ENCODE data around the gene MOB3C. TPM values are rescaled to one million over a fixed set of nuclear protein-coding genes. Genes with fewer than 3 reads are reported as not detected.

The MOB3C gene
- polyA plus RNA-seq, 1 donor from 2014 or later: 0.41 TPM

DNA sequence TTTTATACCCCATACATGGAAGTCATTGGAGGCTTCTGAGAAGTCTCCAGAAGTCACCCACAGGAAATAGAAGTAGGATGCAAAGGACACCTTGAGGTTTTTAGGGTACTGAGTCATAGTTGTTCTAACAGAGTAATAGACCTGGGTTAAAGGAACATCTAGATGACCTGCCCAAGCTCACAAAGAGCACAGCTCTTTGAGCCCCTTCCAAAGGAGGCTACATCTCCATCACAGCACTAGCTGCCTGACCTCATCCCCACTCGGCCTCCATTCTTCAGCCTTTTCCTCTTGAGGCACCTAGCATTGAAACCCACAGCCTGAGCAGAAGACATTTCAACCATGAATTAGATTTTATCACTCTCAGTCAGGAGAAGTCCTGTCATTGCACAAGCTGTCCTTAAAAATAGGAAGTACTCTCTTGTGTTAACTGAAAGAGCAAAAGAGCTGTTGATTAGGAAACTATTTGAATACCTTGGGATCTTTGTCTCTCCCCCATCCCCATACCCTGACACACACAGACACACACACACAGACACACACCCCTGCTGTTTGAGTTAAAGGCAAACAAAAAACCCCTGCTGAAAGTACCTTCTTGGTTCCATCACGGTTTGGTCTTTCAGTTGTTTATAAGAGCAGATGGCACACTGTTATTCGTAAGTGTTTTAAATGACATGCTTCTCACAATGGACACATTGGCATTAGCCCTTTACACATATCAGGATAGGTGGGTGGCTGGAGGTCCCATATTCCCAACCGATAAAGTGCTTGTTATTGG lies 34.7 kb downstream of the MOB3C start:
- Histone ChIP-seq H2AFZ (ENCODE audit: low read depth, low read length) (no peak overlapping the region), H3K27me3 (ENCODE audit: insufficient read depth, low read depth, low read length) (no peaks in the 10 kb centered on the region), H3K79me2 (replicated peaks; ENCODE audit: insufficient read depth, low read length) (no peaks in the 10 kb centered on the region), H3F3A (ENCODE audit: insufficient read depth, low read length, poor library complexity, severe bottlenecking) (no peaks in the 10 kb centered on the region), H3K27ac (ENCODE audit: low read length) (no peak overlapping the region), H3K4me3 (ENCODE audit: low read length) (no peak overlapping the region), H3K36me3 (ENCODE audit: insufficient read depth, low read length) (no peaks in the 10 kb centered on the region), H3K9ac (ENCODE audit: low read length) (no peak overlapping the region), H3K9me3 (ENCODE audit: low read length) (no peaks in the 10 kb centered on the region), H3K4me2 (ENCODE audit: low read length) (no peak overlapping the region), H3K9me2 (ENCODE audit: insufficient read depth, low read length) (no peaks in the 10 kb centered on the region), H4K20me1 (ENCODE audit: insufficient read depth) (no peaks in the 10 kb centered on the region)
- TF ChIP-seq EP300 (conservative IDR thresholded peaks at IDR 0.05; ENCODE audit: poor library complexity, severe bottlenecking): no peak
- TF ChIP-seq, protein P1, sequence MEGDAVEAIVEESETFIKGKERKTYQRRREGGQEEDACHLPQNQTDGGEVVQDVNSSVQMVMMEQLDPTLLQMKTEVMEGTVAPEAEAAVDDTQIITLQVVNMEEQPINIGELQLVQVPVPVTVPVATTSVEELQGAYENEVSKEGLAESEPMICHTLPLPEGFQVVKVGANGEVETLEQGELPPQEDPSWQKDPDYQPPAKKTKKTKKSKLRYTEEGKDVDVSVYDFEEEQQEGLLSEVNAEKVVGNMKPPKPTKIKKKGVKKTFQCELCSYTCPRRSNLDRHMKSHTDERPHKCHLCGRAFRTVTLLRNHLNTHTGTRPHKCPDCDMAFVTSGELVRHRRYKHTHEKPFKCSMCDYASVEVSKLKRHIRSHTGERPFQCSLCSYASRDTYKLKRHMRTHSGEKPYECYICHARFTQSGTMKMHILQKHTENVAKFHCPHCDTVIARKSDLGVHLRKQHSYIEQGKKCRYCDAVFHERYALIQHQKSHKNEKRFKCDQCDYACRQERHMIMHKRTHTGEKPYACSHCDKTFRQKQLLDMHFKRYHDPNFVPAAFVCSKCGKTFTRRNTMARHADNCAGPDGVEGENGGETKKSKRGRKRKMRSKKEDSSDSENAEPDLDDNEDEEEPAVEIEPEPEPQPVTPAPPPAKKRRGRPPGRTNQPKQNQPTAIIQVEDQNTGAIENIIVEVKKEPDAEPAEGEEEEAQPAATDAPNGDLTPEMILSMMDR (IDR thresholded peaks at IDR 0.05; ENCODE audit: poor library complexity, severe bottlenecking): no peak
- TF ChIP-seq POLR2AphosphoS5 (IDR thresholded peaks at IDR 0.05): no peak
- TF ChIP-seq EZH2 (IDR thresholded peaks at IDR 0.05; ENCODE audit: borderline replicate concordance, insufficient read depth, low read length, poor library complexity, severe bottlenecking): no peak
- no peak for TF ChIP-seq SMC3 (conservative IDR thresholded peaks at IDR 0.05; ENCODE audit: poor library complexity)

DNA sequence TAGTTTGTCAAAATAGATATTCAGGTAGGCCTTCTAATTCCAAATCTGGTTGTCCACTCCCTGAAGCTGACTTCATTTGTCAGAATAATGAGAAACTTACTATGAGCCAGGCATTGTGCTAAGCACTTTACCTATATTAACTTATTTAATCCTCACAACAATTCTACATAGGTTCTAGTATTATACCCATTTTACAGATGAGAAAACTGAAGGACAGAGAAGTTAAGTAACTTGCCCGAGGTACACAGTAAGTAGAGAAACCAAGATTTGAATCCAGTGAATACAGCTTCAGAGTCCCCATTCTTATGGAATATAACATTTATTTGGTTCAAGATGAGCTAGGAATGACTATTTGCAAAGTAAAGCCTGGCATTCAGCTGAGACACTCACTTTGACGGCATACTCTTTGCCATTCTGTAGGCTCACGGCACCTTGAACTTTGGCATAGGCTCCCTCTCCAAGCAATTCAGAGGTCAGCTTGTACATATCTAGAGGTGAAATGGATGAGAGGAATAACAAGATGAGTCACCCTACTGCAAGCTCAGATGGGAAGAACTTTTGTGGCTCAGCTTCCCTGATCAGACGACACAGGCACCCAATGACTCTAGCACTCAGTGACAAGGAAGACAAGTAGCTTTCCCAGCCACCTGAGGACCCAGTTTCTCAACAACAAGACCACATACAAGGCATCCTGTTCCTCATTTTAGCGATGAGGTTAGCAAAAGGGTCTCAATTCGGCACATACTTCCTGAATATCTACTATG lies 36.3 kb downstream of the MOB3C start:
- Histone ChIP-seq H4K20me1 (ENCODE audit: insufficient read depth) (no peaks in the 10 kb centered on the region), H3K9me3 (ENCODE audit: low read length) (no peaks in the 10 kb centered on the region), H3F3A (ENCODE audit: insufficient read depth, low read length, poor library complexity, severe bottlenecking) (no peaks in the 10 kb centered on the region), H3K9me2 (ENCODE audit: insufficient read depth, low read length) (no peaks in the 10 kb centered on the region), H3K4me3 (ENCODE audit: low read length) (no peak overlapping the region), H3K4me2 (ENCODE audit: low read length) (no peak overlapping the region), H3K9ac (ENCODE audit: low read length) (no peak overlapping the region), H3K36me3 (ENCODE audit: insufficient read depth, low read length) (no peaks in the 10 kb centered on the region), H3K79me2 (replicated peaks; ENCODE audit: insufficient read depth, low read length) (no peaks in the 10 kb centered on the region), H3K27ac (ENCODE audit: low read length) (no peak overlapping the region), H2AFZ (ENCODE audit: low read depth, low read length) (no peak overlapping the region), H3K27me3 (ENCODE audit: insufficient read depth, low read depth, low read length) (no peaks in the 10 kb centered on the region)
- TF ChIP-seq TAF1 (IDR thresholded peaks at IDR 0.05; ENCODE audit: low read depth) (no peak), EP300 (conservative IDR thresholded peaks at IDR 0.05; ENCODE audit: poor library complexity, severe bottlenecking) (no peak)

DNA sequence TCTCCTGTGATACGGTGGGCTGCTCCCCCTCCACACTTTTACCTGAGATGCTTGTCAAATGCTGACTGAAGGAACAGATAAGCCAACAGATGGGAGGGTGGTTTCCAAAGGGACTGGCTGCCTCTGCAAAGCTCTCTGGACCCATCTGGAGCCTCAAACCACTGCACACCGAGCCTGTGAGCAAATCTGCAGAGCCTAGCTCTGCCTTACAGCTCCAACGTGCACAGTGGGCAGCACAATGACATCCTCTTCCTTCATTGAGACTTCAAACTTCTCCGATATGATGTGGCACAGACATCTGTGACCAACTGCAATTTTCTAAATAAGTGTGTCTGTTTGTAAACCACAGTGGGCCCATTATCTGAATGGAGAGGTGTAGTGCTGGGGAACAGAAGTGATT lies 38.9 kb downstream of the MOB3C start:
- H2AFZ ChIP-seq (ENCODE audit: low read depth, low read length): no peak overlapping the region
- H4K20me1 ChIP-seq (ENCODE audit: insufficient read depth): no peaks in the 10 kb centered on the region
- H3K4me3 ChIP-seq (ENCODE audit: low read length): no peak overlapping the region
- no peak overlapping the region for H3K4me2 ChIP-seq (ENCODE audit: low read length)
- H3K9me2 ChIP-seq (ENCODE audit: insufficient read depth, low read length): no peaks in the 10 kb centered on the region
- H3K79me2 ChIP-seq (replicated peaks; ENCODE audit: insufficient read depth, low read length): no peaks in the 10 kb centered on the region
- no peaks in the 10 kb centered on the region for H3K9me3 ChIP-seq (ENCODE audit: low read length)
- no peaks in the 10 kb centered on the region for H3F3A ChIP-seq (ENCODE audit: insufficient read depth, low read length, poor library complexity, severe bottlenecking)
- no peaks in the 10 kb centered on the region for H3K27me3 ChIP-seq (ENCODE audit: insufficient read depth, low read depth, low read length)
- TF ChIP-seq, protein P1 (IDR thresholded peaks at IDR 0.05; ENCODE audit: poor library complexity, severe bottlenecking): no peak
- TF ChIP-seq EP300 (conservative IDR thresholded peaks at IDR 0.05; ENCODE audit: poor library complexity, severe bottlenecking): no peak
- TF ChIP-seq EZH2 (IDR thresholded peaks at IDR 0.05; ENCODE audit: borderline replicate concordance, insufficient read depth, low read length, poor library complexity, severe bottlenecking): no peak
- TF ChIP-seq RAD21 (conservative IDR thresholded peaks at IDR 0.05): no peak
- TF ChIP-seq MXI1 (conservative IDR thresholded peaks at IDR 0.05; ENCODE audit: poor library complexity, severe bottlenecking): no peak
- no peak for TF ChIP-seq POLR2AphosphoS5 (IDR thresholded peaks at IDR 0.05)
- no peak for TF ChIP-seq TAF1 (IDR thresholded peaks at IDR 0.05; ENCODE audit: low read depth)
- TF ChIP-seq, protein P2, sequence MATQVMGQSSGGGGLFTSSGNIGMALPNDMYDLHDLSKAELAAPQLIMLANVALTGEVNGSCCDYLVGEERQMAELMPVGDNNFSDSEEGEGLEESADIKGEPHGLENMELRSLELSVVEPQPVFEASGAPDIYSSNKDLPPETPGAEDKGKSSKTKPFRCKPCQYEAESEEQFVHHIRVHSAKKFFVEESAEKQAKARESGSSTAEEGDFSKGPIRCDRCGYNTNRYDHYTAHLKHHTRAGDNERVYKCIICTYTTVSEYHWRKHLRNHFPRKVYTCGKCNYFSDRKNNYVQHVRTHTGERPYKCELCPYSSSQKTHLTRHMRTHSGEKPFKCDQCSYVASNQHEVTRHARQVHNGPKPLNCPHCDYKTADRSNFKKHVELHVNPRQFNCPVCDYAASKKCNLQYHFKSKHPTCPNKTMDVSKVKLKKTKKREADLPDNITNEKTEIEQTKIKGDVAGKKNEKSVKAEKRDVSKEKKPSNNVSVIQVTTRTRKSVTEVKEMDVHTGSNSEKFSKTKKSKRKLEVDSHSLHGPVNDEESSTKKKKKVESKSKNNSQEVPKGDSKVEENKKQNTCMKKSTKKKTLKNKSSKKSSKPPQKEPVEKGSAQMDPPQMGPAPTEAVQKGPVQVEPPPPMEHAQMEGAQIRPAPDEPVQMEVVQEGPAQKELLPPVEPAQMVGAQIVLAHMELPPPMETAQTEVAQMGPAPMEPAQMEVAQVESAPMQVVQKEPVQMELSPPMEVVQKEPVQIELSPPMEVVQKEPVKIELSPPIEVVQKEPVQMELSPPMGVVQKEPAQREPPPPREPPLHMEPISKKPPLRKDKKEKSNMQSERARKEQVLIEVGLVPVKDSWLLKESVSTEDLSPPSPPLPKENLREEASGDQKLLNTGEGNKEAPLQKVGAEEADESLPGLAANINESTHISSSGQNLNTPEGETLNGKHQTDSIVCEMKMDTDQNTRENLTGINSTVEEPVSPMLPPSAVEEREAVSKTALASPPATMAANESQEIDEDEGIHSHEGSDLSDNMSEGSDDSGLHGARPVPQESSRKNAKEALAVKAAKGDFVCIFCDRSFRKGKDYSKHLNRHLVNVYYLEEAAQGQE (IDR thresholded peaks at IDR 0.05; ENCODE audit: borderline replicate concordance): no peak
- no peak for TF ChIP-seq SMC3 (conservative IDR thresholded peaks at IDR 0.05; ENCODE audit: poor library complexity)
- H3K9ac ChIP-seq (ENCODE audit: low read length): no peak overlapping the region
- H3K27ac ChIP-seq (ENCODE audit: low read length): no peak overlapping the region
- H3K36me3 ChIP-seq (ENCODE audit: insufficient read depth, low read length): no peaks in the 10 kb centered on the region

All from neural cell (in vitro differentiated cells).